Femur (tissue), 1 donor: Measurements from ENCODE around the gene UST.

Experiments used
- DNase-seq: peaks from one replicate; pipeline ENCODE4 v3.0.0-alpha.2; 2017

UST gene

DNA sequence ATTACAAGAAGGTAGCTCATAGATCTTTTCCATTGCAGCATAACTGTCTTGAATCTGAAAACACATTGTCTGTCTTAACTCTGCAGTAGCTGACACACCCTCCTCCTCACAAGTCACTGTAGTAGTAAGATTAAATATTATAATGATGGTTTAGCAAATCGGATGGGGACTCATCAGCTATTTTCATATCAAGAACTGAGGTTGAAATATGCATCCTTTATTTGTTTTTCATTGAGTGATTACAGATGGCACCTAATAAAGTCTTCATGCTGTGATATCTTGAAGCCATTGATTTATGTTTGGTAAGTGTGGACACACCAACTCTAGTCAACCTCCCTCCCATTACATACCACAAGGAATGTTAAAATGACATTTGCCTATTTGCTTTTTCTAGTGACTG, 303.3 kb downstream of the UST start:
- no peak for DNase-seq

DNA sequence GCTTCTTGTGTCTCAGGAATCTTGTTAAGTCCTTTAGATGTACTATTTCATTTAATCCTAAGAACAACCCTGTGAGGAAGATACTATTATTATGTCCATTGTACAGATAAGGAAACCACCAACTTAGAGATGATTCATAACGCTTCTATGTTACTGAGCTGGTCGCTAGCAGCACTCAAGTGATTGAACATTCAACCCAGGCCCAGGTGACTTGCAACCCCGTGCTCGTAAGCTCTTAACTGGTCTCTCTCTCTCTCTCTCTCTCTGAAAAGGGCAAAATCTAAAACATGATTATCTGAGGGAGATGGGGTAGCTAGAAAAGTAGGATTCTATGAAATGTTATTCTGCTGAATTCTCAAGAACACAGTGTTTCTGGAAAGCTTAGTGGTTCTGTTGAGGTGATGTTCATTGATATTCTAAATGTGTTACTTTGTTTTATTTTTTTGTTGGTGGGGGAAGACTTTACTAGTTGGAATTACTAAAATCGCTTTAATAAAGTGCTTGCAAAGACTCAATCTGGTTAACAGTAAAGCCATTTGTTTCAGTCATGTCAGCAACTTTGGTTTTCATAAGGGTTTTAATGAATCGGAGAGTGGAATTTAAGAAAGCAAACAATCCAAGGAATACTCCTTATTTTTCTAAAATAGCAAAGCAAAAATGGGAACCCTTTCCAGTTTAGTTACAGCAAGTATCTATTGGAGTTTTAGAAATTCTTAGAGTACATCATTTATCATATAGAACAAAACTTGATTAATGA, 305.7 kb downstream of the UST start:
- DNase-seq: no peak

DNA sequence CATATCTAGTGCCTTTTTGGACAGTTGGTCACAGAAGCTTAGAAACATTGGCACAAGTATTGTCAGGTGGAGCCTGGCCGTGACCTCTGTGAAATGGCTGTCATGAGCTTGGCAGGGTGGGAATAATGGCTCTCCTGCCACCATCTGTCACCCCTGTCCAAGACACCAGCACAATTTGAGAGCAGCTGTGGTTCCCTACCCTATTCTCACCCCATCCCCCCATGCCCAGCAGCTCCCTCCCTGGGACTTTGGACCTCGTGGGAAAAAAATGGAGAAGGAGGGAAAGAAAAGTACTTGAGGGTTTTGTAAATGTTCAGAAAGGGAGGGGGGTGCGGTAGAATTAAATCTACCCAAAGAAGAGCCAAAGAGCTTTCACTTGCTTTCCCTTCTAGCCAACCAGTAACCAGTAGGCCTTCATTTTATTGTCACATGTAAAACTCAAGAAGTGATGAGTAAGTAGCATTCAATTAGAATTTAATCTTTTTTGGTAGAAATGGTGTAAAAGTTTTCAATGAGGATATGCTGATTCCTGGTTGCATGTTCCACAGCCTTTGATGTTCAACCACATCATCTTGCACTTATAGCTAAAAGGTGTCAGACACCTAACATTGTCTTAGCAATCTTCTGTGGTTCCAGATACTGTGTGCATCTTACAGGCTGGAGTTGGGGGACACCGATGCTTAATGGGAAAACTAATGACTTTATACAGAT, 307.2 kb downstream of the UST start:
- DNase-seq: no peak

- DNase-seq: no peak
Observed at GRCh38 chr6:149054559-149055194, 307.8 kb downstream of the UST start.

- no peak for DNase-seq
Observed at GRCh38 chr6:149055195-149055899, 308.5 kb downstream of the UST start.

- no peak for DNase-seq
Observed at GRCh38 chr6:149056777-149057463, 310.1 kb downstream of the UST start.

DNA sequence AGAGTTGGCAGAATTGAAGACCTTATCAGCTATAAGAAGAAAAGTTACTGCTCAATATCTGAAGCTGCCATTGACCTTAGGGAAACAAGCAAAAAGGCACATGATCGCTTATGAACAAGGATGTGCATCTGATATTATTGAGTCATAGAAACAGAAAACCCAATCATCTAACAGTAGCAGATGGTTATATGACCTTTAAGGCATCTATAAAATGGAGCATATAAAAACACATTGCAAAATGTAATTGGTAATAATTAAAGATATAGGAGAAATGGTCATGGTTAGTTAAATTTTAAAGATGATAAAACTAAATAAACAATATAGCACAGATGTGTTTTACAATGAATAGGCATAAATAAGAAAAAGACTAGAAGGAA, 310.6 kb downstream of the UST start:
- no peak for DNase-seq

DNA sequence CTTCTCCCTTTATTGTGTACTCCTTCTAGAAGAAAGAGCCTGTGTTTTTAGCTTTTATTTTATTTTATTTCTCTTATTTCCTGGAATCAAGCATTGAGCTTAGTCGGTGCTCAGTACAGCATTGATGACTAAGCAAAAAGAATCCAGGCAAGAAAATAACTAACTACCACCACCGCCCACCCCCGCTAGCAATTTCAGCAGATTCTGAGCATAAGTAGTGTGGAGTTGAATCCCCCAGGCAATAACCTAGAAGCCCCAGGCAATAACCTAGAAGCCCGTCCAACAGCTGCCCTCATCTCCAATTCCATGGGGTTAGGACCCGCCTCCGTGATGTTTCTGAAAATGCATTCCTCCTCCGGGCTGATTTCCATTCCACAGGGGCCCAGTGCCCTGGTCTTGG, 312.7 kb downstream of the UST start:
- DNase-seq: no peak

- peak; percentile 59 for DNase-seq
Observed at GRCh38 chr6:149060300-149060984, 313.6 kb downstream of the UST start.

- DNase-seq: peak; percentile 69
Observed at GRCh38 chr6:149060985-149061760, 314.3 kb downstream of the UST start.

- no peak for DNase-seq
Observed at GRCh38 chr6:149061930-149062329, 315.1 kb downstream of the UST start.

DNA sequence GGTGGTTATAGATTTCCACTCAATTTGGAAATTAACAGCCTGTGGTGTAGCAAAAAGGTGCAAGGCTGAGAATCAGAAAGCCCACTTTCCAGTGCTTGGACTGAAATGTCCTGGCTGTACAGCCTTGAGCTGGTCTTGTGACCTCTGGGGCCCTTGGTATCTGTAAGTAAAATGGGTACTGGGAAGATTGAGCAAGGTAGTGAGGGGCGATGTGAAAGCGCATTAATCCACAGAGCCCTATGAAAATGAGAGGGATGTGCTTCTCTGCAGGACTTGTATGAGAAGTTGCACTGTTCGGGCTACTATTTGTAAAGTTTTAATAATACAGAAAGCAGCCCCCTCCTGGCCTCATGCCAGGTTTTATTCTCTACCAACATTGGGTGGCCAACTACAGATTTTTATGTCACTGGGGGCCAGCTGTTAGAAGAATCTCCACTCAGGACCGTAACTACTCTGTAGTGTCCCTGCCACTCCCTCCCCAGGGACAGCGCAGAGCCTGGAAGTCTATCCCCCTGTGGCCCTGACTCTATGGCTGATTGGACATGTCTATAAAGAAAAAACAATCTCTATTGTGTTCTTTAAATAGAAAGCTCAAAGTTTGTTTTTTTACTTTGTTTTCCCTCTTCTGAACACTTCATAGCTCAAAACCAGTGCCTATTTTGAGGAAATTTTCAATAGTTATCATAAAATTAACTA, 316.0 kb downstream of the UST start:
- DNase-seq: no peak

- DNase-seq: no peak
Observed at GRCh38 chr6:149063468-149063867, 316.6 kb downstream of the UST start.

DNA sequence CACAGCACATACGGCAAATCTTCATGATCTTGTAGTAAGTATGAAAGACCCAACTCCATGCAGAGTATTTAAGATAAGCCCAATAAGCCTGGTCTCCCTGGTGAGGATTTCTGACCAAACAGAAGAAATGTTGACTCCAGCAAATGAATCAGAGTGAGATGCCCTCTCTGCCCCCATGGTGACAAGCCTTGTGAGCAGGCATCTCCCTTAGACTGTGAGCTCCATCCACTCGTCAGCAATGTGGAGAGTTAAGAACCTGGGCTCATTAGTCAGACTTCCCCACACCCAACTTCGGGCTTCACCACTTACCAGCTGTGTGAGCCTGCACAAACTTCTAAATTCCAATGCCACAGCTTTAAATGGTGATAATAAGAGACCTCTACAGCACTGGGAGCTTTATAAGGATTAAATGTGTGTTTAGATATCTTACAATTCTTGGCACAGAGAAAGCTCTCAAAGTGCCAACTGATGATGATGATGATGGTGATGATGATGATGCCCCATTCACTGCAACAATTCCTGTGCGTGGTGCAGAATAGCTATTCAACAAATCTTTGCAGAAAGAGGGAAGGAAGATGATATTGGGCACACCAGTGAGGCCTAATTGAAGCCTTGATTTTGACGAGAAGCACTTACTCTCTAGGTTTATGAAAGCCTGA, 317.3 kb downstream of the UST start:
- DNase-seq: no peak

DNA sequence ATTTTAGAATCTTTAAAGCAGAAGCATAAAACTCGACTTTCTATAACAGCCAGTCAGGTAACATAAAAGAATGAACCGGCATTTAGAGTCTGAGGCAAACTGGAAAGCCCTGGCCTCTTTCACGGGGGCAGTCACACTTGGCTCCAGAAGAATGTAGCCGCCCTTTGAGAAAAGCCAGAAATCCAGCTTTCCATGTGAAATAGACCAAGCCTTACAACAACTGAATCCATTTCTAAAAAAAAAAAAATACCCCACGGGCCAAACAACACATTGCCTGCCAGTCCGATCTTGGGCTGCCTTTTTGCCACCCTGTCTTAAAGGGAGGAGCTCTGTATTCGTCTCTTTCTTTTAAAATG, 317.8 kb downstream of the UST start:
- peak; percentile 73 for DNase-seq

- no peak for DNase-seq
Observed at GRCh38 chr6:149065121-149065520, 318.3 kb downstream of the UST start.

DNA sequence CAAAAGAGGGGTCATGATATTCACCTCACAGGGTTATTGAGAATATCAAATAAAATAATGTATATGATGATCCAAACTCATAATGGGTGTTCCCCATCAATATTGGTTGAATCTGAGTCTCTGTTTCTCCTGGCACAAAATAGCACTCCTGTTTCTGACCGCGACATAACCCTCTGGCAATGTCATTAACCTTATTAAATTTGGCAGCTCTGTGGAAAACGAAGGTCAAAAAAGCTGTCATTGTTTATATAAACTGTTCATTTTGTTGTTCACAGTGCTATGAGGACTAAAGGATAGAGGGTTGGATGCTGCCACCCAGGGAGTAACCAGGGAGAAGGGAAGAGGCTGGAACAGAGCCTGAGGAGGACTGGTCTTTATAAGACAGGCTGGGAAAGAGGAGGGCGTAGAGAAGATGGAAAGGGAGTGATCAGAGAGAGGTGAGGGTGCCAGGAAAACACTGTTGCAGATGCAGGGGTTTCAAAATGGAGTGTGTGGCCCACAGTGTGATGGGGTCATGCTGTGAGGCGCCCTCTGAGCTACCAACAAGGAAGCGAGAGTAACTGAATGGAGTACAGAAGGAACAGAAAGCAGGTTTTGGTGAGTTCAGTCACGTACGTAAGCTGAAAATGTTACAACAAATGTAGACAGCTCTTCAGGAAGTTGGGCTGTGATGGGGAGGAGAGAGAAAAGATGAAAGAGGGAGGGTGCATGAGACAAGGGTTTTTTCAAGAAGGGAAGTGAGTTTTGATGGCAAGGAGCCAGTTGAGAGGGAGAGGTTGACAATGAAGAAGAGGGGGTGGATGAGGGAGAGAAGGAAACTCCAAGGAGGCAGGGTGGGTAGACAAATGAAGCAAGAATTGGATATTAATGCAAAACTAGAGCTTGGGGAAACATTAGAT, 319.1 kb downstream of the UST start:
- no peak for DNase-seq

DNA sequence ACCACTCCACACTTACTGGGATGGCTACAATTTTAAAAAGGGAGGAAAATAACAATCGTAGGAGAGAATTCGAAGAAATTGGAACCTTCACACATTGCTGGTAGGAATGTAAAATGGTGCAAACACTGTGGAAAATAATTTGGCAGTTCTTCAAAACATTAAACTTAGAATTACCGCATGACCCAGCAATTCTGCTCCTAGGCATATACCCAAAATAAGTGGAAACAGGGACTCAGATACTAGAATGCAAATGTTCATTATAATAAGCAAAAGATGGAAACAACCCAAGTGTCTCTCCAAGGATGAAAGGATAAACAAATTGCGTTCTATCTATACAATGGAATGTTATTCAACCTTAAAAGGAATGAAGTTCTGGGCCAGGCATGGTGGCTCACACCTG, 325.2 kb downstream of the UST start:
- DNase-seq: no peak

GRCh38 chr6:149074832-149075258, 328.0 kb downstream of the UST start:
- no peak for DNase-seq
